Astrocyte of the spinal cord (primary cell): ENCODE data around the gene CEND1.

Experiments used
- DNase-seq: peaks from one replicate; pipeline ENCODE4 v3.0.0; 2011; ENCODE audit warnings: low read depth, low spot score
- H3K4me3 ChIP-seq: 2 replicates; pipeline ENCODE4 v1.5.1; 2011; ENCODE audit warnings: low read depth, mild to moderate bottlenecking, low read length, moderate library complexity
- in situ Hi-C: cut with HindIII; loops from 2 replicates; pipeline ENCODE4 v1.10.0; 2017; ENCODE audit warnings: low sequenced_read_pairs
- TF ChIP-seq, protein P1 (sequence below): IDR thresholded peaks from 2 replicates; pipeline ENCODE4 v1.5.1; 2012; ENCODE audit warnings: low read depth, mild to moderate bottlenecking, low read length, inconsistent platforms

The CEND1 gene

DNA sequence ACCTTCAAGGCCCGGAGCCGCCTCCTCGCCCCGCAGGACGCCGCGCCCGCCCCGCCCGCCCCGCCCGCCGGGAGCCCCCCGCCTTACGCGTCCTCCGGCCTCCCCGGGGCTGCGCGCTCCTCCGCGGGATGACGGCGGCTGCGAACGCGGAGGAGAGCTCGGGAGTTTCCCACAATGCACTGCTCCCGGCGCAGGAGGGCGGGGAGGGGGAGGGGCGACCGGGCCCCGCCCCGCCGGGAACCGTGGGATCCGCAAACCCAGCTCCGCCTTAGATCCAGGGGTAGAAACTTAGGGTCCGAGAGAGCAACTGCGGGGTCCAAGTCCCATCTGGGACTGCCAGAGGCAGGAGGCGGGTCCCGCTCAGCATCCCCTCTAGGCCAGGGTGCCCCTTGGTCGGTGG, at the start of gene CEND1:
TSS of gene CEND1 (minus strand) at position 148 of the 400 bp plus-strand sequence. CDS start 1,514 bp downstream, outside the sequence.
- peak; percentile 38 for DNase-seq
- H3K4me3 ChIP-seq, result no peak within 1 kb of the TSS
- TF ChIP-seq, protein P1, sequence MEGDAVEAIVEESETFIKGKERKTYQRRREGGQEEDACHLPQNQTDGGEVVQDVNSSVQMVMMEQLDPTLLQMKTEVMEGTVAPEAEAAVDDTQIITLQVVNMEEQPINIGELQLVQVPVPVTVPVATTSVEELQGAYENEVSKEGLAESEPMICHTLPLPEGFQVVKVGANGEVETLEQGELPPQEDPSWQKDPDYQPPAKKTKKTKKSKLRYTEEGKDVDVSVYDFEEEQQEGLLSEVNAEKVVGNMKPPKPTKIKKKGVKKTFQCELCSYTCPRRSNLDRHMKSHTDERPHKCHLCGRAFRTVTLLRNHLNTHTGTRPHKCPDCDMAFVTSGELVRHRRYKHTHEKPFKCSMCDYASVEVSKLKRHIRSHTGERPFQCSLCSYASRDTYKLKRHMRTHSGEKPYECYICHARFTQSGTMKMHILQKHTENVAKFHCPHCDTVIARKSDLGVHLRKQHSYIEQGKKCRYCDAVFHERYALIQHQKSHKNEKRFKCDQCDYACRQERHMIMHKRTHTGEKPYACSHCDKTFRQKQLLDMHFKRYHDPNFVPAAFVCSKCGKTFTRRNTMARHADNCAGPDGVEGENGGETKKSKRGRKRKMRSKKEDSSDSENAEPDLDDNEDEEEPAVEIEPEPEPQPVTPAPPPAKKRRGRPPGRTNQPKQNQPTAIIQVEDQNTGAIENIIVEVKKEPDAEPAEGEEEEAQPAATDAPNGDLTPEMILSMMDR, result no peak
- in situ Hi-C loops, result no loop called here

DNA sequence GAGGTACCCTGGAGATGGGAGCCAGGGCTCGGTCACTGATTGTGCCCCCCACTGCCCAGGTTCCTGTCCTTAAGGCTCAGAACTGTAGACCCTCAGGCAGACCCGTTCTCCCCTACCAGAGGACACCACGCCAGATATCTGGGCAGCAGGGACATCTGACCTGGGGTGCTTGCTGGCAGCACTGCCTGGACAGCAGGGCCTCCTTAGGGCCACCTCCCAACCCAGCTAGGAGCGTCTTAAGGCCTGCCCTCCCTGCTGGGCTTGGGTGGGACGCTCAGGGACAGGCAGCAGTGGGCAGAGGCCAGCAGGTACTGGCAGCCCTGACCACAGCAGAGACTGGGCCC, 49.4 kb upstream of the CEND1 start:
- in situ Hi-C loops, result no loop called here
- TF ChIP-seq, protein P1, result no peak
- DNase-seq, result no peak
- no peak overlapping the region for H3K4me3 ChIP-seq

DNA sequence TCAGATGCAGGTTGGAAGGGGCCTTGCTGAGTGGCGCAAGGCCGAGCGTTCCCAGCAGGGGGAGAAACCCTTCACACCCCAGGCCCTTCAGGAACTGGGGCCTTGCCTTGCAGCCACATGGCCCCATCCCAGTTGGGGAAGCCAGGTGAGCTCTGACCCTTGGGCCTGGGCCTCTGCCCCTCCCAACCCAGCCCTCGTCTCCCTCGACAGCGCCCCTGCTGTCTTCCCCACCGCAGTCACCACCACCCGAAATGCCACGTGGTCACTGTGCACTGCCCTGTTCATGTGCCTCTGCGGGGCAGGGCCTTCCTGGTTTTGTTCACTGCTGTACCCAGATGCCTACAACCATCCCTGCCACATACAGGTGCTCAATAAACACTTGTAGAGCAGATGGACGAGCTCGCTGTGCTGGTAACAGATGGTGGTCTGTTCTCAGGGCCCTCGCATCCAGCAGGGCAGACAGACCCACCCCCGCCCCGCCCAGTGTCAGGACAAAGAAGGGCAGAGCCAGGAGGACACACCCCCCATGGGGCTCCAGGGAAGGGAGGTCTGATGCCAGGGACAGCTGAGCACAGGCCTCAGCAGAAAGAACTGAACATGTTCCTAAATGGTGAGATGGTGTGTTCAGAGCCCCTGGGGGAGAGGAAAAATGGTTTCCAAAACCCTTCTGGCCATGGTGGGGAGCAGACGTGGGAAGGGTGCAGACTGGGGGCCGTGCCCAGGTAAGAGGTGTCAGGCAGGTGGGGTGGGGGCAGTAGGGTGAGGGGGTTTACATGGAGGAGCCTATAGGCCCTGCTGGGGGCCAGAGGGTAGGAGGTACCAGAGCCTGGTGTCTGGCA, 48.8 kb upstream of the CEND1 start:
- in situ Hi-C loops, result no loop called here
- no peak for DNase-seq
- H3K4me3 ChIP-seq, result no peak overlapping the region
- TF ChIP-seq, protein P1, result peak; percentile 34

DNA sequence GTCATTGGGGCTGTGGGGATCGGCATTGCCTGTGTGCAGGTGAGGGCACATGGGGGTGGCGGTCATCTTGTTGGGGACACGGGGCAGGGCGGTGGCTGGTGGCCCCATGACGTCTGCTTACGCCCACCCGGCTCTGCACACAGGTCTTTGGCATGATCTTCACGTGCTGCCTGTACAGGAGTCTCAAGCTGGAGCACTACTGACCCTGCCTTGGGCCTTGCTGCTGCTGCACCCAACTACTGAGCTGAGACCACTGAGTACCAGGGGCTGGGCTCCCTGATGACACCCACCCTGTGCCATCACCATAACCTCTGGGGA, 48.1 kb upstream of the CEND1 start:
- TF ChIP-seq, protein P1, result no peak
- in situ Hi-C loops, result no loop called here

DNA sequence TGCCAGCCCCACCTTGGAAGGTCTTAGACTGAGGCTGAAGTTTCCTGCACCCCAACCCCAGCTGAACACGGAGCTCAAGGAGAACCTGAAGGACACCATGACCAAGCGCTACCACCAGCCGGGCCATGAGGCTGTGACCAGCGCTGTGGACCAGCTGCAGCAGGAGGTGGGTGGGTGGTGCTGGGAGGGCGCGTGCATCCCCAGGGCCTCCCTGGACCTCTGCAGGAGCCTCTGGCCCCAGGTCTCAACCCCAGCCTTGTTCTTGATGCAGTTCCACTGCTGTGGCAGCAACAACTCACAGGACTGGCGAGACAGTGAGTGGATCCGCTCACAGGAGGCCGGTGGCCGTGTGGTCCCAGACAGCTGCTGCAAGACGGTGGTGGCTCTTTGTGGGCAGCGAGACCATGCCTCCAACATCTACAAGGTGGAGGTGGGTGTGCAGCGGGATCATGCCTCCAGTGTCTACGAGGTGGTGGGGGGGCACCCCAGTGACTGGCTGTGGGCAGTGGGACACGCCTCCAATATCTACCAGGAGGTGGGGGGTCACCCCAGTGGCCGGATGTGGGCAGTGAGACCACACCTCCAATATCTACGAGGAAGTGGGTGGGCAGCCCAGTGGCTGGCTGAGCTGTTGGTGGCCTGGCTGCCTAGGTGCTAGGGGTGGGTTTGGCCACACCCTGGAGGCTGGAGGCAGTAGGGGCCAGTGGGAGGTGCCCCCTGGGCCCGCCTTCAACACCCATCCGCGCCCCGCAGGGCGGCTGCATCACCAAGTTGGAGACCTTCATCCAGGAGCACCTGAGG, 47.5 kb upstream of the CEND1 start:
- DNase-seq, result no peak
- in situ Hi-C loops, result no loop called here
- H3K4me3 ChIP-seq, result no peak overlapping the region
- TF ChIP-seq, protein P1, result no peak

More for the DNA sequence above, 48.1 kb upstream of the CEND1 start:
- no peak for DNase-seq
- H3K4me3 ChIP-seq, result no peak overlapping the region

DNA sequence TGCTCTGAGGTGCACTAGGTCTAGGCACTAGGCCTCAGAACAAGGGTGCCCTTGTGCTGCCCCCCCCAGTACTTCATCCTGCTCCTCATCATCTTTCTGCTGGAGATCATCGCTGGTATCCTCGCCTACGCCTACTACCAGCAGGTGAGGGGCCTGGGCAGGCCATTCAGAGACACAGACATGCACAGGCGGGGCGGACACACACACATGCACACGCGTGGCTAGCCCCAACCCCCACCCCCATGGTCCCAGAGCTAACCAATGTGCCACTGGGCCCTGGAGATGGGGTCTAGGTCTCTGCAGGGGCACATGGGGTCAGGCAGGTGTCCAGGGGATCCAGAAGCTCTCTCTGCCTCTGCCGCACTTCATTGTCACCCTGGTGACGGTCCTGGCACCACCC, 46.8 kb upstream of the CEND1 start:
- no peak overlapping the region for H3K4me3 ChIP-seq
- TF ChIP-seq, protein P1, result no peak
- no peak for DNase-seq
- in situ Hi-C loops, result no loop called here
